HEK293 (cell line): ENCODE results near the gene RNF222.
A peak's percentile ranks its signal among the peaks of the same experiment; 100 is the strongest.

ENCODE experiments used
- KLF10 ChIP-seq: fragments of 450-650 bp; IDR thresholded peaks from 2 replicates; pipeline ENCODE4 v1.5.1; 2018; ENCODE audit warnings: missing biosample characterization, mild to moderate bottlenecking, missing genetic modification characterization
- KLF16 ChIP-seq: fragments of 450-650 bp; formaldehyde crosslinking; IDR thresholded peaks from 2 replicates; pipeline ENCODE4 v1.5.1; 2017; ENCODE audit warnings: missing biosample characterization, missing genetic modification characterization
- OSR2 ChIP-seq: fragments of 450-650 bp; formaldehyde crosslinking; IDR thresholded peaks from 2 replicates; pipeline ENCODE4 v1.5.1; 2016; ENCODE audit warnings: missing biosample characterization, missing genetic modification characterization
- RBAK ChIP-seq: fragments of 450-650 bp; formaldehyde crosslinking; IDR thresholded peaks from 2 replicates; pipeline ENCODE4 v1.5.1; 2016; ENCODE audit warnings: missing biosample characterization, missing genetic modification characterization
- SCRT2 ChIP-seq: fragments of 450-650 bp; formaldehyde crosslinking; IDR thresholded peaks from 2 replicates; pipeline ENCODE4 v1.5.1; 2016; ENCODE audit warnings: missing biosample characterization, missing genetic modification characterization
- ZBTB11 ChIP-seq: fragments of 450-650 bp; formaldehyde crosslinking; conservative IDR thresholded peaks from 2 replicates; pipeline ENCODE4 v1.5.1; 2016; ENCODE audit warnings: low read depth, missing biosample characterization, missing genetic modification characterization
- ZBTB21 ChIP-seq: fragments of 450-650 bp; formaldehyde crosslinking; IDR thresholded peaks from 2 replicates; pipeline ENCODE4 v1.5.1; 2017; ENCODE audit warnings: missing biosample characterization, missing genetic modification characterization
- ZBTB48 ChIP-seq: fragments of 450-650 bp; formaldehyde crosslinking; IDR thresholded peaks from 2 replicates; pipeline ENCODE4 v1.5.1; 2016; ENCODE audit warnings: missing biosample characterization, missing genetic modification characterization
- ZBTB7A ChIP-seq: fragments of 450-650 bp; formaldehyde crosslinking; IDR thresholded peaks from 2 replicates; pipeline ENCODE4 v1.5.1; 2016; ENCODE audit warnings: low read depth, missing biosample characterization, missing genetic modification characterization
- ZEB2 ChIP-seq: fragments of 450-650 bp; formaldehyde crosslinking; IDR thresholded peaks from 2 replicates; pipeline ENCODE4 v1.5.1; 2016; ENCODE audit warnings: missing biosample characterization, missing genetic modification characterization
- ZFP37 ChIP-seq: fragments of 450-650 bp; formaldehyde crosslinking; IDR thresholded peaks from 2 replicates; pipeline ENCODE4 v1.5.1; 2016; ENCODE audit warnings: missing biosample characterization, missing genetic modification characterization
- ZFP69B ChIP-seq: fragments of 450-650 bp; formaldehyde crosslinking; IDR thresholded peaks from 2 replicates; pipeline ENCODE4 v1.5.1; 2016; ENCODE audit warnings: missing biosample characterization, missing genetic modification characterization
- ZNF10 ChIP-seq: fragments of 450-650 bp; formaldehyde crosslinking; IDR thresholded peaks from 2 replicates; pipeline ENCODE4 v1.5.1; 2017; ENCODE audit warnings: missing biosample characterization, missing genetic modification characterization
- ZNF223 ChIP-seq: fragments of 450-650 bp; formaldehyde crosslinking; IDR thresholded peaks from 2 replicates; pipeline ENCODE4 v1.5.1; 2016; ENCODE audit warnings: missing biosample characterization, missing genetic modification characterization
- ZNF24 ChIP-seq: fragments of 450-650 bp; formaldehyde crosslinking; IDR thresholded peaks from 2 replicates; pipeline ENCODE4 v1.5.1; 2016; ENCODE audit warnings: missing biosample characterization, missing genetic modification characterization
- ZNF521 ChIP-seq: fragments of 450-650 bp; formaldehyde crosslinking; IDR thresholded peaks from 2 replicates; pipeline ENCODE4 v1.5.1; 2017; ENCODE audit warnings: missing biosample characterization, mild to moderate bottlenecking, missing genetic modification characterization
- ZNF530 ChIP-seq: fragments of 450-650 bp; formaldehyde crosslinking; IDR thresholded peaks from 2 replicates; pipeline ENCODE4 v1.5.1; 2016; ENCODE audit warnings: low read depth, missing biosample characterization, missing genetic modification characterization
- ZNF555 ChIP-seq: fragments of 450-650 bp; formaldehyde crosslinking; conservative IDR thresholded peaks from 2 replicates; pipeline ENCODE4 v1.5.1; 2017; ENCODE audit warnings: missing biosample characterization, mild to moderate bottlenecking, missing genetic modification characterization, inconsistent platforms
- ZNF561 ChIP-seq: fragments of 450-650 bp; IDR thresholded peaks from 2 replicates; pipeline ENCODE4 v1.5.1; 2018; ENCODE audit warnings: missing biosample characterization, missing genetic modification characterization, borderline replicate concordance
- ZNF621 ChIP-seq: fragments of 450-650 bp; formaldehyde crosslinking; IDR thresholded peaks from 2 replicates; pipeline ENCODE4 v1.5.1; 2017; ENCODE audit warnings: missing biosample characterization, missing genetic modification characterization
- ZNF664 ChIP-seq: fragments of 450-650 bp; formaldehyde crosslinking; IDR thresholded peaks from 2 replicates; pipeline ENCODE4 v1.5.1; 2016; ENCODE audit warnings: missing biosample characterization, missing genetic modification characterization
- ZNF692 ChIP-seq: fragments of 450-650 bp; formaldehyde crosslinking; IDR thresholded peaks from 2 replicates; pipeline ENCODE4 v1.5.1; 2016; ENCODE audit warnings: missing biosample characterization, missing genetic modification characterization
- ZNF776 ChIP-seq: fragments of 450-650 bp; formaldehyde crosslinking; IDR thresholded peaks from 2 replicates; pipeline ENCODE4 v1.5.0; 2017; ENCODE audit warnings: missing biosample characterization, missing genetic modification characterization, borderline replicate concordance
- ZNF843 ChIP-seq: fragments of 450-650 bp; formaldehyde crosslinking; IDR thresholded peaks from 2 replicates; pipeline ENCODE4 v1.5.1; 2016; ENCODE audit warnings: missing biosample characterization, missing genetic modification characterization
- TF ChIP-seq, protein P1 (sequence below): fragments of 450-650 bp; IDR thresholded peaks from 2 replicates; pipeline ENCODE4 v1.5.1; 2018; ENCODE audit warnings: missing biosample characterization, mild to moderate bottlenecking, missing genetic modification characterization
- TF ChIP-seq, protein P2 (sequence below): fragments of 450-650 bp; formaldehyde crosslinking; IDR thresholded peaks from 2 replicates; pipeline ENCODE4; 2016; ENCODE audit warnings: missing biosample characterization, missing genetic modification characterization
- TF ChIP-seq, protein P3 (sequence below): fragments of 450-650 bp; formaldehyde crosslinking; IDR thresholded peaks from 2 replicates; pipeline ENCODE4 v1.5.1; 2016; ENCODE audit warnings: missing biosample characterization, missing genetic modification characterization
- TF ChIP-seq, protein P4 (sequence below): fragments of 450-650 bp; formaldehyde crosslinking; IDR thresholded peaks from 2 replicates; pipeline ENCODE4 v1.5.1; 2016; ENCODE audit warnings: missing biosample characterization, missing genetic modification characterization

Gene RNF222

DNA sequence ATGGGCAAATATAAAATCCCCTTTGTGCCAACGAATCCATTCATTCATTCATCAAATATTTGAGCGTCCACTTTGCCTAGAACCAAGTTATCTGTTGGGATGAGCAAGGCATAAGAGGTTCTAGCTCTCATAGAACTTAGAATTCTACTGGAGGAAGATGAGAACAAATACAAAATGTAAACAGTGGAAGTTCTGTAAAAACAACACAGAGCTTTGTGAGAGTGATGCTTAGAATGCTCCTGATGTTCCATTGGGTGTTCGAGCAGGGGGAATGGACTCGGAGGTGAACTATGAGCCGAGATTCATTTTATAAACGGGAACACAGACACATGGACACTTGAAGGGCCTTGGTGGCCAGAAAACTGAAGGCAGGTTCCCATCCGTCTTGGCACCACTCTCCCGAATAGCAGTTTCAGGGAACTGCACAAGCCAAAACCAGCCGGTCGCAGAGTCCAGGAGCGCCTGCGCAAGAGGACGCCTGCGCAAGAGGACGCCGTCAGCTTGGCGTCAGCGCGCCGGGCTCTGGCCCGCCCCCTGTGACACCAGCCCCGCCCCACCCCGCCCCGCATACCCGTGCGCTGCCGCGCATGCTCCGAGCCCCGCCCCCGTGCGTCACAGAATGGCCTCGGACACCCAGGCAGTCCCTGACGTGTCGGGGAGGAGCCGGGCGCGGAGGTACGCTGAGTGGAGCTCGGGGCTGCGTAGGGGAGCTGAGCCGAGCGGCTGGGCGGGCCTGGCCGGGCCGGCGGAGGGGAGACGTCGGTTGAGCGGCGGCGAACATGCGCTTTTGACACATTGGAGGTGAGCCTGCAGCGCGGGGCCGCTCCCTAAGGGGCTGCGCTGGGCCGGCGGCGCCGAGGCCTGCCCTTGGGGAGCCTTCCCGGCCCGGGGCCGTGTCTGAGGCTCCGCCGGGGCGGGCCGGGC, 37.9 kb upstream of the RNF222 start, which contains the start of gene NDEL1 (continued):
- TF ChIP-seq ZNF223 (tag by site-specific recombination) (no peak), ZNF521 (no peak), ZNF555 (tag by site-specific recombination) (no peak), KLF16 (peak; percentile 41; the same call in 1 of the 2 replicates), RBAK (no peak), KLF10 (tag by site-specific recombination) (peak; percentile 80), OSR2 (tag by site-specific recombination) (no peak), ZNF776 (tag by site-specific recombination) (no peak), SCRT2 (tag by site-specific recombination) (no peak), ZFP37 (tag by site-specific recombination) (no peak), ZNF530 (tag by site-specific recombination) (no peak), ZNF843 (tag by site-specific recombination) (no peak), ZNF24 (tag by site-specific recombination) (0 out of 2 replicates have a peak, but pooled peaks have one; percentile 42), ZBTB21 (tag by site-specific recombination) (peak; percentile 15; the same call in 1 of the 2 replicates), ZNF561 (tag by site-specific recombination) (peak; percentile 77; the same call in 1 of the 2 replicates), ZBTB11 (no peak), ZBTB7A (no peak), ZFP69B (tag by site-specific recombination) (0 out of 2 replicates have a peak, but pooled peaks have one; percentile 19), ZNF621 (tag by site-specific recombination) (no peak), ZEB2 (tag by site-specific recombination) (peak; percentile 12; the same call in 1 of the 2 replicates), ZNF10 (tag by site-specific recombination) (no peak), ZNF664 (tag by site-specific recombination) (no peak), ZNF692 (tag by site-specific recombination) (0 out of 2 replicates have a peak, but pooled peaks have one; percentile 14), ZBTB48 (tag by site-specific recombination) (no peak)
- TF ChIP-seq, protein P1, sequence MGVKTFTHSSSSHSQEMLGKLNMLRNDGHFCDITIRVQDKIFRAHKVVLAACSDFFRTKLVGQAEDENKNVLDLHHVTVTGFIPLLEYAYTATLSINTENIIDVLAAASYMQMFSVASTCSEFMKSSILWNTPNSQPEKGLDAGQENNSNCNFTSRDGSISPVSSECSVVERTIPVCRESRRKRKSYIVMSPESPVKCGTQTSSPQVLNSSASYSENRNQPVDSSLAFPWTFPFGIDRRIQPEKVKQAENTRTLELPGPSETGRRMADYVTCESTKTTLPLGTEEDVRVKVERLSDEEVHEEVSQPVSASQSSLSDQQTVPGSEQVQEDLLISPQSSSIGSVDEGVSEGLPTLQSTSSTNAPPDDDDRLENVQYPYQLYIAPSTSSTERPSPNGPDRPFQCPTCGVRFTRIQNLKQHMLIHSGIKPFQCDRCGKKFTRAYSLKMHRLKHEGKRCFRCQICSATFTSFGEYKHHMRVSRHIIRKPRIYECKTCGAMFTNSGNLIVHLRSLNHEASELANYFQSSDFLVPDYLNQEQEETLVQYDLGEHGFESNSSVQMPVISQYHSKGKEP = no peak
- TF ChIP-seq, protein P2, sequence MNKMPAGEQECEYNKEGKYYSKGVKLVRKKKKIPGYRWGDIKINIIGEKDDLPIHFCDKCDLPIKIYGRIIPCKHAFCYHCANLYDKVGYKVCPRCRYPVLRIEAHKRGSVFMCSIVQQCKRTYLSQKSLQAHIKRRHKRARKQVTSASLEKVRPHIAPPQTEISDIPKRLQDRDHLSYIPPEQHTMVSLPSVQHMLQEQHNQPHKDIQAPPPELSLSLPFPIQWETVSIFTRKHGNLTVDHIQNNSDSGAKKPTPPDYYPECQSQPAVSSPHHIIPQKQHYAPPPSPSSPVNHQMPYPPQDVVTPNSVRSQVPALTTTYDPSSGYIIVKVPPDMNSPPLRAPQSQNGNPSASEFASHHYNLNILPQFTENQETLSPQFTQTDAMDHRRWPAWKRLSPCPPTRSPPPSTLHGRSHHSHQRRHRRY (tag by site-specific recombination) = no peak
- TF ChIP-seq, protein P3, sequence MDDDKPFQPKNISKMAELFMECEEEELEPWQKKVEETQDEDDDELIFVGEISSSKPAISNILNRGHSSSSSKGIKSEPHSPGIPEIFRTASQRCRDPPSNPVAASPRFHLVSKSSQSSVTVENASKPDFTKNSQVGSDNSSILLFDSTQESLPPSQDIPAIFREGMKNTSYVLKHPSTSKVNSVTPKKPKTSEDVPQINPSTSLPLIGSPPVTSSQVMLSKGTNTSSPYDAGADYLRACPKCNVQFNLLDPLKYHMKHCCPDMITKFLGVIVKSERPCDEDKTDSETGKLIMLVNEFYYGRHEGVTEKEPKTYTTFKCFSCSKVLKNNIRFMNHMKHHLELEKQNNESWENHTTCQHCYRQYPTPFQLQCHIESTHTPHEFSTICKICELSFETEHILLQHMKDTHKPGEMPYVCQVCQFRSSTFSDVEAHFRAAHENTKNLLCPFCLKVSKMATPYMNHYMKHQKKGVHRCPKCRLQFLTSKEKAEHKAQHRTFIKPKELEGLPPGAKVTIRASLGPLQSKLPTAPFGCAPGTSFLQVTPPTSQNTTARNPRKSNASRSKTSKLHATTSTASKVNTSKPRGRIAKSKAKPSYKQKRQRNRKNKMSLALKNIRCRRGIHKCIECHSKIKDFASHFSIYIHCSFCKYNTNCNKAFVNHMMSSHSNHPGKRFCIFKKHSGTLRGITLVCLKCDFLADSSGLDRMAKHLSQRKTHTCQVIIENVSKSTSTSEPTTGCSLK (tag by site-specific recombination) = no peak
- TF ChIP-seq, protein P4, sequence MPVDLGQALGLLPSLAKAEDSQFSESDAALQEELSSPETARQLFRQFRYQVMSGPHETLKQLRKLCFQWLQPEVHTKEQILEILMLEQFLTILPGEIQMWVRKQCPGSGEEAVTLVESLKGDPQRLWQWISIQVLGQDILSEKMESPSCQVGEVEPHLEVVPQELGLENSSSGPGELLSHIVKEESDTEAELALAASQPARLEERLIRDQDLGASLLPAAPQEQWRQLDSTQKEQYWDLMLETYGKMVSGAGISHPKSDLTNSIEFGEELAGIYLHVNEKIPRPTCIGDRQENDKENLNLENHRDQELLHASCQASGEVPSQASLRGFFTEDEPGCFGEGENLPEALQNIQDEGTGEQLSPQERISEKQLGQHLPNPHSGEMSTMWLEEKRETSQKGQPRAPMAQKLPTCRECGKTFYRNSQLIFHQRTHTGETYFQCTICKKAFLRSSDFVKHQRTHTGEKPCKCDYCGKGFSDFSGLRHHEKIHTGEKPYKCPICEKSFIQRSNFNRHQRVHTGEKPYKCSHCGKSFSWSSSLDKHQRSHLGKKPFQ = no peak
